ENCODE data around the gene CMTM1.
"Not testable (repeated sequence)": the region's sequence is repeated elsewhere in the genome, so short reads cannot be mapped to it uniquely, and the experiment has no call there.

Gene CMTM1

GRCh38 chr16:66604376-66605176 lies 38.3 kb downstream of the CMTM1 start, which contains the start of gene CMTM3:
TSS of gene CMTM3 (plus strand) at chr16:66604704. CDS start at chr16:66604806, 102 bp downstream.
- peaks cover 31% of the 10 kb centered on the region for H3K4me1 ChIP-seq (ENCODE audit: control insufficient read depth, insufficient read depth, low read length)
- no peaks in the 10 kb centered on the region for H3K27me3 ChIP-seq (ENCODE audit: control insufficient read depth, insufficient read depth, low read length)
- H3K4me3 ChIP-seq (ENCODE audit: low read length), result no peak within 1 kb of the TSS
- H3K9ac ChIP-seq (ENCODE audit: low read length), result peak within 1 kb of the TSS; percentile 64
- H3K36me3 ChIP-seq (ENCODE audit: control insufficient read depth, insufficient read depth, low read length), result peaks cover 3% of the 10 kb centered on the region
- no peaks in the 10 kb centered on the region for H3K9me3 ChIP-seq (ENCODE audit: control insufficient read depth, low read length)

DNA sequence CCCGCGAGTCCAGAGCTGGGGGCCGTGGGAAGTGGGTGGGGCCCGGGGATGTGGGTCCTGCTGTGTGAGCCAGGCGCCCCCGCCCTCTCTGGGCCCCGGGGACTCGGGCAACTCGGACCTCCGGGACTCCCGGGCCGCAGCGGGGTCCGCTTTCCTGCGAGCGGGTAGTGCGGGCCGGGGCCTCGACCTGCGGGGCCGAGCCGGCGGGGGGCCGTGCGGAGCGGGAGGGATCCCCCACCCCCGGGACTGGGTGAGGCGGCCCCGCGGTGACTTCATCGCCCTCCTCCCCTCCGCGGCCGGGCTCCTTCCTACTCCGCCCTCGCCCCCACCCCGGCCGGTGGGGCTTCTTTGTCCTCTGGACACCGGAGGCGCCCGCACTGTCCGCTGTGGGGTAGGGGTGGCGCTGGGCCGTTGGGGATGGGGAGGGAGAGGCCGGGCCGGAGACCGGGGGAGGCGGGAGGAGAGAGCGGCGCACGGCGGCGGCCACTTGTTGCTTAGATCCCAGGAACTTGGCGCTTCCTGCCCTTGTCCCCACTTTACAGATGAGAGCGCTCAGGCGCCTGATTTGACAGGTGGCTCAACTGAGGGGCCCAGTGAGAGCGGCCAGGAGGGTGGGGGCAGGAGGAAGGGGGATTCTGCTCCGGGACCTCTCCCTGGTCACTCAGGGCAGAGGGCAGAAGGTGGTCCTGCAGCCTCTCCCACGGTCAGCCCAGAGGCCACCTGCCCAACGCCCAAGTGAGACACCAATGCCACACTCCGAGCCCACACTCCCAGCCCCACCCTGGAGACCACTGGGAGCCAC lies 39.1 kb downstream of the CMTM1 start:
- Histone ChIP-seq H3K4me1 (ENCODE audit: control insufficient read depth, insufficient read depth, low read length) (peaks cover 31% of the 10 kb centered on the region), H3K4me3 (ENCODE audit: low read length) (no peak overlapping the region), H3K9ac (ENCODE audit: low read length) (peak overlapping the region; percentile 64)

GRCh38 chr16:66605979-66606751 lies 39.9 kb downstream of the CMTM1 start:
- H3K4me3 ChIP-seq (ENCODE audit: low read length), result no peak overlapping the region
- H3K4me1 ChIP-seq (ENCODE audit: control insufficient read depth, insufficient read depth, low read length), result peaks cover 31% of the 10 kb centered on the region
- no peaks in the 10 kb centered on the region for H3K9me3 ChIP-seq (ENCODE audit: control insufficient read depth, low read length)
- H3K27me3 ChIP-seq (ENCODE audit: control insufficient read depth, insufficient read depth, low read length), result no peaks in the 10 kb centered on the region
- H3K9ac ChIP-seq (ENCODE audit: low read length), result peak overlapping the region; percentile 64
- peaks cover 7% of the 10 kb centered on the region for H3K36me3 ChIP-seq (ENCODE audit: control insufficient read depth, insufficient read depth, low read length)

More for the DNA sequence above, 39.1 kb downstream of the CMTM1 start:
- no peaks in the 10 kb centered on the region for H3K27me3 ChIP-seq (ENCODE audit: control insufficient read depth, insufficient read depth, low read length)
- peaks cover 7% of the 10 kb centered on the region for H3K36me3 ChIP-seq (ENCODE audit: control insufficient read depth, insufficient read depth, low read length)
- H3K9me3 ChIP-seq (ENCODE audit: control insufficient read depth, low read length), result no peaks in the 10 kb centered on the region

- Histone ChIP-seq H3K9me3 (ENCODE audit: control insufficient read depth, low read length) (no peaks in the 10 kb centered on the region), H3K4me3 (ENCODE audit: low read length) (no peak overlapping the region), H3K27me3 (ENCODE audit: control insufficient read depth, insufficient read depth, low read length) (no peaks in the 10 kb centered on the region), H3K9ac (ENCODE audit: low read length) (no peak overlapping the region), H3K36me3 (ENCODE audit: control insufficient read depth, insufficient read depth, low read length) (peaks cover 7% of the 10 kb centered on the region), H3K4me1 (ENCODE audit: control insufficient read depth, insufficient read depth, low read length) (peaks cover 30% of the 10 kb centered on the region)
Measured at GRCh38 chr16:66608241-66609138, 42.3 kb downstream of the CMTM1 start.

GRCh38 chr16:66609139-66609510 lies 42.9 kb downstream of the CMTM1 start:
- Histone ChIP-seq H3K27me3 (ENCODE audit: control insufficient read depth, insufficient read depth, low read length) (no peaks in the 10 kb centered on the region), H3K36me3 (ENCODE audit: control insufficient read depth, insufficient read depth, low read length) (peaks cover 8% of the 10 kb centered on the region), H3K9ac (ENCODE audit: low read length) (no peak overlapping the region), H3K9me3 (ENCODE audit: control insufficient read depth, low read length) (no peaks in the 10 kb centered on the region), H3K4me1 (ENCODE audit: control insufficient read depth, insufficient read depth, low read length) (peaks cover 24% of the 10 kb centered on the region), H3K4me3 (ENCODE audit: low read length) (no peak overlapping the region)

- Histone ChIP-seq H3K4me3 (ENCODE audit: low read length) (no peak overlapping the region), H3K27me3 (ENCODE audit: control insufficient read depth, insufficient read depth, low read length) (no peaks in the 10 kb centered on the region), H3K36me3 (ENCODE audit: control insufficient read depth, insufficient read depth, low read length) (peaks cover 10% of the 10 kb centered on the region), H3K9me3 (ENCODE audit: control insufficient read depth, low read length) (no peaks in the 10 kb centered on the region), H3K9ac (ENCODE audit: low read length) (no peak overlapping the region), H3K4me1 (ENCODE audit: control insufficient read depth, insufficient read depth, low read length) (peaks cover 24% of the 10 kb centered on the region)
Measured at GRCh38 chr16:66610111-66610820, 44.0 kb downstream of the CMTM1 start.

- H3K27me3 ChIP-seq (ENCODE audit: control insufficient read depth, insufficient read depth, low read length); H3K9me3 ChIP-seq (ENCODE audit: control insufficient read depth, low read length); H3K4me3 ChIP-seq (ENCODE audit: low read length); H3K9ac ChIP-seq (ENCODE audit: low read length): not testable (repeated sequence)
- peaks cover 14% of the 10 kb centered on the region for H3K4me1 ChIP-seq (ENCODE audit: control insufficient read depth, insufficient read depth, low read length)
- H3K36me3 ChIP-seq (ENCODE audit: control insufficient read depth, insufficient read depth, low read length), result peaks cover 10% of the 10 kb centered on the region
Measured at GRCh38 chr16:66611911-66612310, 45.7 kb downstream of the CMTM1 start.

- H3K9ac ChIP-seq (ENCODE audit: low read length), result no peak overlapping the region
- no peak overlapping the region for H3K4me3 ChIP-seq (ENCODE audit: low read length)
- H3K27me3 ChIP-seq (ENCODE audit: control insufficient read depth, insufficient read depth, low read length), result no peaks in the 10 kb centered on the region
- peaks cover 10% of the 10 kb centered on the region for H3K36me3 ChIP-seq (ENCODE audit: control insufficient read depth, insufficient read depth, low read length)
- H3K9me3 ChIP-seq (ENCODE audit: control insufficient read depth, low read length), result no peaks in the 10 kb centered on the region
- H3K4me1 ChIP-seq (ENCODE audit: control insufficient read depth, insufficient read depth, low read length), result peaks cover 14% of the 10 kb centered on the region
Measured at GRCh38 chr16:66612422-66612821, 46.2 kb downstream of the CMTM1 start.

GRCh38 chr16:66614161-66614802 lies 48.0 kb downstream of the CMTM1 start:
- Histone ChIP-seq H3K9me3 (ENCODE audit: control insufficient read depth, low read length) (no peaks in the 10 kb centered on the region), H3K4me3 (ENCODE audit: low read length) (no peak overlapping the region), H3K9ac (ENCODE audit: low read length) (no peak overlapping the region), H3K36me3 (ENCODE audit: control insufficient read depth, insufficient read depth, low read length) (peaks cover 15% of the 10 kb centered on the region), H3K4me1 (ENCODE audit: control insufficient read depth, insufficient read depth, low read length) (peaks cover 15% of the 10 kb centered on the region), H3K27me3 (ENCODE audit: control insufficient read depth, insufficient read depth, low read length) (no peaks in the 10 kb centered on the region)

DNA sequence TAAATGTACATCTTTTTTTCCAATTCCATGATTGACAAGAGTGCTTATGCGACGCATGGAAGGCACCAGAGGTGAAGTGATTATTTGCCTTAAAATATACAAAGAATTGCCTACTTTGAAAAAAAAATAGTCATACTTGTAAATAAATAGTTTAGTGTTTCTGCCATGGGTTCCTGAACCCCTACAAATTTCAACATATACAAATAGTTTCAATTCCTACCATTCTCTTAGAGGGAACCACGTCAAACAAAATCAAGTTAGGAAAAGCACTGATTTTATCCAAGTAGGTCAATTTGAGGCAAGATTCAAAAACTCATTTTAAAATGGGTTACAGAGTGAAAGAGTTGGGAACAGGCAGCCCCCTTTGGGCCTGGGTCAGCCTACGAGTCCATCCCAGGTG lies 49.9 kb downstream of the CMTM1 start:
- no peaks in the 10 kb centered on the region for H3K27me3 ChIP-seq (ENCODE audit: control insufficient read depth, insufficient read depth, low read length)
- H3K9ac ChIP-seq (ENCODE audit: low read length), result no peak overlapping the region
- H3K4me1 ChIP-seq (ENCODE audit: control insufficient read depth, insufficient read depth, low read length), result peaks cover 18% of the 10 kb centered on the region
- H3K4me3 ChIP-seq (ENCODE audit: low read length), result no peak overlapping the region
- H3K36me3 ChIP-seq (ENCODE audit: control insufficient read depth, insufficient read depth, low read length), result peaks cover 7% of the 10 kb centered on the region
- no peaks in the 10 kb centered on the region for H3K9me3 ChIP-seq (ENCODE audit: control insufficient read depth, low read length)

Data from mucosa of stomach (tissue), 1 donor.